ENCODE results near the gene SMC5. TPM values are rescaled to one million over a fixed set of nuclear protein-coding genes. Genes with fewer than 3 reads are reported as not detected.

Gene SMC5
- total RNA-seq, 4 donors from 2014 or later: 17.9 to 65.5 (median 35.4) TPM

- Histone ChIP-seq H3K4me1 (peaks cover 14 to 22% of the 10 kb centered on the region in 2 donors), H3K4me3 (peak overlapping the region; percentile 75 to 86), H3K27me3 (no peaks in the 10 kb centered on the region), H3K9me3 (no peaks in the 10 kb centered on the region), H3K27ac (peak overlapping the region; percentile 91 to 94), H3K36me3 (no peaks in the 10 kb centered on the region)
- intact Hi-C loops (cut with DNase I; ENCODE audit: low total_unique reads): no loop called here
- TF ChIP-seq POLR2A (IDR thresholded peaks at IDR 0.05): no peak
- TF ChIP-seq, protein P1, sequence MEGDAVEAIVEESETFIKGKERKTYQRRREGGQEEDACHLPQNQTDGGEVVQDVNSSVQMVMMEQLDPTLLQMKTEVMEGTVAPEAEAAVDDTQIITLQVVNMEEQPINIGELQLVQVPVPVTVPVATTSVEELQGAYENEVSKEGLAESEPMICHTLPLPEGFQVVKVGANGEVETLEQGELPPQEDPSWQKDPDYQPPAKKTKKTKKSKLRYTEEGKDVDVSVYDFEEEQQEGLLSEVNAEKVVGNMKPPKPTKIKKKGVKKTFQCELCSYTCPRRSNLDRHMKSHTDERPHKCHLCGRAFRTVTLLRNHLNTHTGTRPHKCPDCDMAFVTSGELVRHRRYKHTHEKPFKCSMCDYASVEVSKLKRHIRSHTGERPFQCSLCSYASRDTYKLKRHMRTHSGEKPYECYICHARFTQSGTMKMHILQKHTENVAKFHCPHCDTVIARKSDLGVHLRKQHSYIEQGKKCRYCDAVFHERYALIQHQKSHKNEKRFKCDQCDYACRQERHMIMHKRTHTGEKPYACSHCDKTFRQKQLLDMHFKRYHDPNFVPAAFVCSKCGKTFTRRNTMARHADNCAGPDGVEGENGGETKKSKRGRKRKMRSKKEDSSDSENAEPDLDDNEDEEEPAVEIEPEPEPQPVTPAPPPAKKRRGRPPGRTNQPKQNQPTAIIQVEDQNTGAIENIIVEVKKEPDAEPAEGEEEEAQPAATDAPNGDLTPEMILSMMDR (IDR thresholded peaks at IDR 0.05): no peak
- DNase-seq: no peak
Observed at GRCh38 chr9:70259512-70259802, 679 bp downstream of the SMC5 start.

- DNase-seq: peak in 1 of 2 donors; percentile 23
- Histone ChIP-seq H3K4me1 (peaks cover 14 to 22% of the 10 kb centered on the region in 2 donors), H3K4me3 (peak overlapping the region; percentile 75 to 86), H3K27ac (peak overlapping the region; percentile 91 to 94), H3K36me3 (no peaks in the 10 kb centered on the region), H3K27me3 (no peaks in the 10 kb centered on the region), H3K9me3 (no peaks in the 10 kb centered on the region)
- intact Hi-C loops (cut with DNase I; ENCODE audit: low total_unique reads): loop anchor here (10.0 kb wide), 1 partner anchor 345 kb away; no protein-coding TSS in a partner anchor
- TF ChIP-seq, protein P1 (IDR thresholded peaks at IDR 0.05): no peak
- no peak for TF ChIP-seq POLR2A (IDR thresholded peaks at IDR 0.05)
Observed at GRCh38 chr9:70260007-70260443, 1.2 kb downstream of the SMC5 start.

- no peak for DNase-seq
- peaks cover 14 to 22% of the 10 kb centered on the region in 2 donors for H3K4me1 ChIP-seq
- no peak overlapping the region for H3K27ac ChIP-seq
Observed at GRCh38 chr9:70260606-70261005, 1.8 kb downstream of the SMC5 start.

DNA sequence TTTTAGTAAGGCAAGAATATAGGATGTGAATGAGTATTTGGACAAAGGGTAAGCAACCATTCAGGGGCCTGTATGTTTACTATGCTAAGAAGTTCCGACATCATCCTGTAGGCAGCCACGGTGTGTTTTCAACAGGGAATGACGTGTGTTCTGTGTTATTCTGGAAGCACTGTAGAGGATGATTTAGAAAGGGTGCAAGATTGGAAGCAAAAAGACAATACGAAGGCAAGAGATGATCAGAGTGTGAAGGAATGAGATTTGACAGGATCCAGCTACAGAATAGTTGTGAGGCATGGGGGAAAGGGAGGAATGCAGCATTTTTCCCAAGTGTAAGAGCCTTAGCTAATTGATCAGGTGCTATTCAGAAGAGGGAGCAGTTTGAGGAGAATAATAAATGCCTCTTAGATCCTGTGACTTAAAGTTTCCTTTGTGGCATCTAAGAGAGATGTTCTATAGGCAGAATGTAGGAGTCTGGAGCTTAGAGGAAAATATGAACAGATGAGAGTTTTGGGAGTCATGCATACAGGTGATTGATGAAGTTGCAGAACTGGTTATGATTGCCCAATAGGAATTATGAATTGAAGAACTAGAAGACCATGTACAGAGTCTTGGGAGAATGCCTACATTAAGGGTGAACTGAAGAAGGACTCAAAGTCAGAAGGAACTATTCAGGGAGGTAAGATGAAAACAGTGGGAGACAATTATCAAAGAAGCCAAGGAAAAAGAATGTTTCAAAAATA lies 2.5 kb downstream of the SMC5 start:
- intact Hi-C loops (cut with DNase I; ENCODE audit: low total_unique reads): loop anchor here (10.0 kb wide), 1 partner anchor 344 kb away; no protein-coding TSS in a partner anchor
- Histone ChIP-seq H3K27me3 (no peaks in the 10 kb centered on the region), H3K4me1 (peaks cover 14 to 22% of the 10 kb centered on the region in 2 donors), H3K36me3 (no peaks in the 10 kb centered on the region), H3K9me3 (no peaks in the 10 kb centered on the region), H3K4me3 (peak overlapping the region in 1 of 2 donors; percentile 86), H3K27ac (no peak overlapping the region)
- TF ChIP-seq, protein P1 (IDR thresholded peaks at IDR 0.05): no peak
- TF ChIP-seq POLR2A (IDR thresholded peaks at IDR 0.05): no peak
- no peak for DNase-seq

More at GRCh38 chr9:70260606-70261005, 1.8 kb downstream of the SMC5 start:
- H3K36me3 ChIP-seq: no peaks in the 10 kb centered on the region
- H3K27me3 ChIP-seq: no peaks in the 10 kb centered on the region
- intact Hi-C loops (cut with DNase I; ENCODE audit: low total_unique reads): loop anchor here (10.0 kb wide), 1 partner anchor 344 kb away; no protein-coding TSS in a partner anchor
- H3K9me3 ChIP-seq: no peaks in the 10 kb centered on the region
- peak overlapping the region in 1 of 2 donors; percentile 86 for H3K4me3 ChIP-seq
- TF ChIP-seq, protein P1 (IDR thresholded peaks at IDR 0.05): no peak
- no peak for TF ChIP-seq POLR2A (IDR thresholded peaks at IDR 0.05)

- H3K4me1 ChIP-seq: peaks cover 10 to 18% of the 10 kb centered on the region in 2 donors
- H3K27me3 ChIP-seq: no peaks in the 10 kb centered on the region
- no peak for TF ChIP-seq POLR2A (IDR thresholded peaks at IDR 0.05)
- TF ChIP-seq, protein P1 (IDR thresholded peaks at IDR 0.05): no peak
- intact Hi-C loops (cut with DNase I; ENCODE audit: low total_unique reads): loop anchor here (10.0 kb wide), 1 partner anchor 342 kb away; no protein-coding TSS in a partner anchor
- no peaks in the 10 kb centered on the region for H3K36me3 ChIP-seq
- no peak for DNase-seq
- H3K9me3 ChIP-seq: no peaks in the 10 kb centered on the region
- H3K27ac ChIP-seq: peak overlapping the region in 1 of 2 donors; percentile 15
- H3K4me3 ChIP-seq: no peak overlapping the region
Observed at GRCh38 chr9:70262366-70262765, 3.6 kb downstream of the SMC5 start.

Data from uterus (tissue), 4 donors.